GM19238 (cell line): ENCODE measurements around the gene NEK3.
"Not testable (repeated sequence)": the region's sequence is repeated elsewhere in the genome, so short reads cannot be mapped to it uniquely, and the experiment has no call there.

Experiments used
- DNase-seq: peaks from one replicate; pipeline ENCODE4 v3.0.0; 2011; ENCODE audit warnings: low spot score; ENCODE audit not compliant: insufficient read length

NEK3 gene, protein sequence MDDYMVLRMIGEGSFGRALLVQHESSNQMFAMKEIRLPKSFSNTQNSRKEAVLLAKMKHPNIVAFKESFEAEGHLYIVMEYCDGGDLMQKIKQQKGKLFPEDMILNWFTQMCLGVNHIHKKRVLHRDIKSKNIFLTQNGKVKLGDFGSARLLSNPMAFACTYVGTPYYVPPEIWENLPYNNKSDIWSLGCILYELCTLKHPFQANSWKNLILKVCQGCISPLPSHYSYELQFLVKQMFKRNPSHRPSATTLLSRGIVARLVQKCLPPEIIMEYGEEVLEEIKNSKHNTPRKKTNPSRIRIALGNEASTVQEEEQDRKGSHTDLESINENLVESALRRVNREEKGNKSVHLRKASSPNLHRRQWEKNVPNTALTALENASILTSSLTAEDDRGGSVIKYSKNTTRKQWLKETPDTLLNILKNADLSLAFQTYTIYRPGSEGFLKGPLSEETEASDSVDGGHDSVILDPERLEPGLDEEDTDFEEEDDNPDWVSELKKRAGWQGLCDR

DNA sequence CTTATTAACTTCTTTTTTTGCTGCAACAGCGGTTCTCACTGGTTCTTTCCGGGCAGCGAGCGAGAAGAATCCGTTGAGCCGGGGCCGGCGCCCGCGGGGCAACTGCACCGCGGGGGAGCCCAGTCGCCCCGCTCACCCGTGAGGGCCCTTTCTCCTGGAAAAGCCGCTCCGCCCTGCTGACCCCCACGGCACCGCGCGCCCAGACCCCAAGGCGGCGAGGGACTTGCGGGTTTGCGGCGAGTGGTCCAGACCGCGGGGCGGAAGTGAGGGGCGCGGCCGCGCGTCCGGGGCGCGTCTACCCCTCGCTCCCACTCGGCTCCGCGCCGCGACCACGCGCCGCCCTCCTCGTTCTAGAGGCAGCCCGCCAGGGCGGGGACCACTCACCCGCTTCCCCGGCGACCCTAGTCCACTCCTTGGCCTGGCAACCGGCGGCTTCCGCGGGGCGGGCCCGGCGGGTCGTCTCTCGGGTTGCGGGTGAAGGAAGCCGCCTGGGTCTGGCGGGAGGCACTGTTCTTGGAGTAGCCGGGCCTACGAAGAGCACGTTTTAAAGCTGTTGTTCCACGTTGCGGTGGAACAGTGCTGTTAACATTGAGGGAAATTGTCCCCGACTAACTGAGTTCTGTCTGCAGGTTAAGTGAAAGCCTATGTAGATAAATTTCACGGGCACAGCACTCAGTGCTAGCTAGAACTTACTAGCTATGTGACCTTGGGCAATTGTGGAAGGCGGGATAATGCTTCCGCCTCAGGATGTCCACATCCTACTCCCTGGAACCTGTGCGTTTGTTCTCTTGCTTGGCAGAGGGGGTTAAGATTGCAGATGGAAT is at the start of gene NEK3:
Gene NEK3 (minus strand): TSS at position 439 of the 824 bp plus-strand sequence. CDS start 3,406 bp downstream, outside the sequence.
- DNase-seq = peak; percentile 55

DNA sequence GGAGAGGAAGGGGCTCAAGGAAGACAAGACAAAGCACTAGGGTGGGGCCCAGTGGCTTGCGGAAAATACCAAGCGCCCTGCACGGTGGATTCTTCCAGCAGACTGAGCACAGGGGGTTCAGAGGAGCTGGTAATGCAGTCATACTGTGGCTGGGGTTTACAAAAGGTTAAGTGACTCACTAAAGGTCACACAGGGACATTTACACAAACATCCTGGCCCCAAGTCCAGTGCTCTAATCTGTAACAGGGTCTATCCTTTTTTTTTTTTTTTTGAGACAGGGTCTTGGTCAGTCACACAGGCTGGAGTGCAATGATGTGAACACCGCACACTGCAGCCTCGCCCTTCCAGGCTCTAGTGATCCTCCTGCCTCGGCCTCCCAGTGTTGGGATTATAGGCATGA is 49.0 kb upstream of the NEK3 start:
- not testable (repeated sequence) for DNase-seq

GRCh38 chr13:52207896-52208295 is 48.5 kb upstream of the NEK3 start:
- DNase-seq = not testable (repeated sequence)

DNA sequence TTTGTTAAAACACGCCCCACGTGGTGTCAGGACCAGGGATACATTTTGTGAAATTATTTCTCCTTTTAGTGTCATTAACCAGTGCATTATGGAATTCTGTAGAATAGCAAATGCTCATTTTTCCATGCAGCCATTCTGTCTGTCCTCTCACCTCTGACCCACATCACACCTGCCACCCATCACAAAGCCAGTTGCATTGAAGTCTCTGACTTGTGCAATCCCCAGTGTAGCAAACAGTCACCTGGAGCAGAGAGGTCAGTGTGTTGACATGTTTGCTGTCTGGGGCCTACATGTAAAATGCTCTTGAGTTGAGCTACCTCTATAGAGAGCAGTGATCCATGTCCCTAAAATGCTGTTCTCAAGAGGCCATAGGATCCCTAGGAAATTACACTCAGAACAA is 47.9 kb upstream of the NEK3 start:
- DNase-seq = not testable (repeated sequence)

DNA sequence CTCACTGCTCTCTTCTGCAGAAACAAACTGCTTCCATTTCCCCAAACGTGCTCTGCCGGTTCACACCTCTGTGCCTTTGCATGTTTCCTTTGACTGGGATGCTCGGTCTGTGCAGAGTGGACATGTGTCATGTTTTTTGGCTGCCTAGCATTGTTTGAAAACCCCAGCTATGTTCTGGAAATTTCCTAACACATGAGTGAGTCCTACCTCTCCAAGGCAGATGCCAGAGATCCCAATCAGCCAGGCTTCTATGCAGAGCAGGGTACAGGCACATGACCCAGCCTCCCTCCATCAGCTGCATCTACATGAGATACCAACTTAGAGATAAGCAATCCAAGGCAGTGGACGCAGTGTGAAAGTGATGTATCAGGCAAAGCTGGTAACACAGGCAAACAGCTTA is 45.1 kb upstream of the NEK3 start:
- not testable (repeated sequence) for DNase-seq

DNA sequence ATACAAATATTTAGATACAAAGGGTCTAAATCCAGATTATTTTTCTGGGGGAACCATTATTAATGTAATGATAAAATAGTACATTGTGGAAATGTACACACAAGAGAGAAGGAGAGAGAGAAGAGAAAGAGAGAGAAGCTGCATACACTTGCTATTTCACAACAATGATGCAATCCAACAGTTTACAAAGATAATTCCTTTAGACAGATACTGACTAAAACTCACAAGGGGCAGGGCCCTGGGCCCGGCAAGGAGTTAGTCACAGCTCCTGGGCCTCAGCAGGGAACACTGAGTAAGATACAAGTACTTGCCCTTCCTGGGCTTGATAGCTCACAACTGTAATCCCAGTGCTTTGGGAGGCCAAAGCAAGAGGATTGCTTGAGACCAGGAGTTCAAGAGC is 44.5 kb upstream of the NEK3 start:
- not testable (repeated sequence) for DNase-seq

GRCh38 chr13:52202506-52202905 is 43.1 kb upstream of the NEK3 start:
- not testable (repeated sequence) for DNase-seq

- DNase-seq = peak; percentile 5
Measured at GRCh38 chr13:52201439-52202193, 42.2 kb upstream of the NEK3 start.

- peak; percentile 61 for DNase-seq
Measured at GRCh38 chr13:52195401-52195837, 36.0 kb upstream of the NEK3 start.

- DNase-seq = peak; percentile 68
Measured at GRCh38 chr13:52194184-52194868, 34.9 kb upstream of the NEK3 start.

DNA sequence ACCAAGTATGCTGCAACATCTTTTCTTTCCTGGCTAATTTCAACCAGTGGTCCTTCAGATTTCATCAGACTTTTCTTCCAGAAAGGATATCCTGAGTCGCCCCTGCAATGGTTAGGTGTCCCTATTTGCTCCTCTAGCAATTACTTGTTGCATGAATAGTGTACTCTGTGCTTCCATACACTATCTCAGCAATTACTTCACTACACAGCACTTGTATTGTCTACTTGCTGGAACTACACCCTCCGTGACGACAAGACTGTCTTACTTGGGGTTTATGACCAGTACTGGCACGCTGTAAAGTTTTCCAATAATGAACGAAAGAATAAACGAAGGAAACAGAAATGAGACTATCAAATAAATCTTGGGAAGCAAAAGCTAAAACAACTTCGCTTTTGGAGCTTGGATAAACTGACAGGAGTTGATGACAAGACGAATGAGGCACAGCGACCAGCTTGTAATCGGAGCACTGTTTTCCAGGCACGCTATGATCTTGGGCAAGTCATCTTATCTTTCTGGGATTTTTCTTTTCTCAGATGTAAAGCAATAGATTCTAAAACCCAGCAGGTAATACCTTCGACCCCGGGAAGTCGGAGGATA is 34.3 kb upstream of the NEK3 start:
- not testable (repeated sequence) for DNase-seq

DNA sequence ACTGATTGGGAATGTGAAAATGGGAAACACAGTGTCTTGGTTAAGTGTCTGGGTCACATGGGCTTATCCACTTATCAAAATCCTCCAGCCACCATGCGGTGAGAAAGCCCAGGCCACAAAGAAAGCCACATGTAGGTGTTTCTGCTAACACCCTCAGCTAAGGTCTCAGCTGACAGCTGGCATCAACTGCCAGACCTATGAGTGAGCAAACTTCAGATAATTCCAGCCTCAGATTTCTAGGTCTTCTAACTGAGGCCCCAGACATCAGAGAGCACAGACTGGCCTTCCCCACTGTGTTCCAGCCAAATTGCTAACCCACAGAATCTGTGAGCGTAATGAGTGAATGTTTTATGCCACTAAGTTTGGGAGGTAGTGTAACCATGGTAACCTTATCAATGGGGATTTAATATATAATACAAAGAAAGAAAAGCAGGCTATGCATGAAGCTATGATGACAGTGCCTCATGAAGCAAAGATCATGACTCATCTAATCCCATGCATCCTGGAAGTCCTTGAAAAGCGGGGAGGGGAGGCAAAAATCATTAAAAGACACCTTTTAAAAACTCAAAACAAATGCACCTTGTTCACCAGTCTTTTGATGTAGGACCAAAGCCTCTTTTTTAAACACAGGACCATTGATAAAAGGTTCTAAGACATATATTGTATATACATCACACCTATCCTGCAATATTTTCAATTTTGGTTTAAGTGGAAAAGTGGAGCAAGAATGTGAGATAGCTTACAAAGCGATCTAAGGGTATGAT is 28.2 kb upstream of the NEK3 start:
- not testable (repeated sequence) for DNase-seq

GRCh38 chr13:52187029-52187423 is 27.6 kb upstream of the NEK3 start:
- DNase-seq = no peak

DNA sequence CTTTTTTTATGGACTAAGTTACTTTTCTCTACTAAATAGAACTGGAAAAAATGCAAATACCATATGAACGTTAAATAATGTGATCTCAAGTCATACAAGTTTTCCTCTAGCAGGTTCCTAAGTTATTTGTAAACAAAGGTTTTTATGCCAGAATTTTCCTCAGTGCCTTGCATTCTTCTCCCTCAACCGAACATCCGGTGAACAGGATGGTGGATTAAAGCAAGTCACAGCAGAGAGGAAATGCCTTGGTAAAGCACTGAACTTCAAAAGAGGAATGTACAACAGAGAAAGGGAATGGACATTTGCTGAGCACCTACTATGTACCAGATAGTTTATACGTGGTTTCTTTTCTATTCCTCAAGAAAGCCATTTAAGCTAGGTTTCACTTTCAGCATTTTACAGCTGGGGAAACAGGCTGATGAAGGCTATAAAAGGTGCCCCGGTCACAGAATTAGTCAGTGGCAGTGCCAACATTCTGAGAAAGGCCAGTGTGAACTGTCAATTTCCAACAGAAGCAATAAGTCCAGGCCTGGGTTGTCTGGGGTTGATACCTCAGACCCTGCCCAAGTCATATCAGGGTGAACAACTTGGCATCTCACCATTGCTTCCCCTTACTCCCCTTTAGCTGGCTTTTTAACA is 22.0 kb upstream of the NEK3 start:
- DNase-seq = not testable (repeated sequence)

DNA sequence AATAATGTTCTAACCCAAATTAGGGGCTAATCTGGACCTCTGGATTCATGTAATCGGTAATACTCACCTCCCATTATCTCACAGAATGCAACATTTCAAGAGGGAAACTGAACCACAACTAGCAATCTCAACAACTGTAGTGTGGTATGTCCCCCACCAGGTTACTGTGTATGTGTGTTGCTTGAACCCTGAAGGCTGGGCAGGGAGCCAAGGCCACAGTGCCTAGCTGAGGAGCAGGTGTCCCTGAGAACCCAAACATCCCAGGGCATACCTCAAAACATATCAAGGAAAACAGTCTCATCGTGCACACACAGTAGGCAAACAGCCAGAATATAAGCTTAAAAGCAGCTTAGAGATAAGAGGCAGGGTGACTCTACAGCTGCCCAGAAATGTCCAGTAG is 20.5 kb upstream of the NEK3 start:
- DNase-seq = no peak

DNA sequence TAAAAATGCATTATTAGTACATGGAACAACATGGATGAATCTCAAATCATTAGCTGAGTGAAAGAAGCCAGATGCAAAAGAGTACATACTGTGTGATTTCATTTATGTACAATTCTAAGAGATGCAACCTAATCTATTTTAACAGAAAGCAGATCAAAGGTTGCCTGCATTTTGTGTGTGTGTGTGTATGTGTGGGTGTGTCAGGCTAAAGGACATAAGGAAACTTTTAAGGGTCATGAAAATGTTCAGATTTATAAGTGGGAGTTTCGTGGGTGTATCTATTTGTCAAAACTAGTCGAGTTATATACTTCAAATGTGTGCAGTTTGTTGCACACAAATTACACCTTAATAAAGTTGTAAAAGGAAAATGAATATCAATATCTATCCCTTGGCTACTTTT is 17.9 kb upstream of the NEK3 start:
- no peak for DNase-seq

GRCh38 chr13:52173970-52174369 is 14.6 kb upstream of the NEK3 start:
- not testable (repeated sequence) for DNase-seq

DNA sequence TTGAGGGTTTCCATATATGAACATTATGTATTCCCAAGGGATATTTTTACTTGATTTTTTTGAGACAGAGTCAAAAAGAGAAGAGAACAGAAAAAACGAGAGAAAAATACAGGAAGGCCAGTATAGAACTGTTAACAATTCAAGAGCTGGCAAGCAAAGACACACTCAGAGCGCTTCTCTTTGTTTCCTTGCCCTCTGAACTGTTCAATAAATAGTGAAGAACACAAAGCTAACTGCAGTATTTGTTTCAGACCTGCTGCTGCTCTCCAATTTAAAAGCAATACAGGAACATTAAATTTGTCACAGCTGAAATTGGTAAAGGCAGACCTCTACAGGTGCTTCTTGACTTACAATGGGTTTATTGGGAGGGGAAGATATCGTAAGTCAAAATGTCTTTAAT is 14.0 kb upstream of the NEK3 start:
- no peak for DNase-seq

- DNase-seq = not testable (repeated sequence)
Measured at GRCh38 chr13:52171686-52172085, 12.3 kb upstream of the NEK3 start.
